ENCODE measurements around the gene ATP11A. TPM values are rescaled to one million over a fixed set of nuclear protein-coding genes. Genes with fewer than 3 reads are reported as not detected.
A peak's percentile ranks its signal among the peaks of the same experiment; 100 is the strongest.

ATP11A gene
- total RNA-seq, 1 experiment from 2014 or later = 41.2 TPM

DNA sequence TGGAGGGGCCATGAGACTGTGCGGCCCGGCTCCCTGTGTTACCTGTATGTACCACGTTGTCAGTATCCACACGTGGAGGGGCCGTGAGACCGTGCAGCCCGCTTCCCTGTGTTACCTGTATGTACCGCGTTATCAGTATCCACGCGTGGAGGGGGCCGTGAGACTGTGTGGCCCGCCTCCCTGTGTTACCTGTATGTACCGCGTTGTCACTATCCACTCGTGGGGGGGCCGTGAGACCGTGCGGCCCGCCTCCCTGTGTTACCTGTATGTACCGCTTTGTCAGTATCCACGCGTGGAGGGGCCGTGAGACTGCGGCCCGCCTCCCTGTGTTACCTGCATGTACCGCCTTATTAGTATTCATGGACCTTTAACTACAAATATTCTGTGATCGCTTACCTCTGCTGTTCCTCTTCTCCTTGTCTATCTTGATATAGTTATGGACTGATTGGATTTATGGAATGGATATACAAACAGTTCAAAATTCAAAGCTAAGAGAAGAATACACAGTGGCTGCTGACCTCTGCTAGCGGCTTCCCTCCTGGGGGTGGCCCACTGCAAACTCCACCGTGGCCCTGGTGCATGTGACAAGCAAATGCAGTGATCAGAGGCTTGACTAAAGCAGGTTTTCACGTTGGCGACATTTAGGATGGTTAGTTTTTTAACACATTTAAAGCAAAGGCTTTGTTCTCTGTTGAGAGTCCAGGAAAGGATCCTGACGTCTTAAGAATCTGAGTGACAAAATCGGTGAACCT is 38.7 kb downstream of the ATP11A start:
- TF ChIP-seq, protein P1, sequence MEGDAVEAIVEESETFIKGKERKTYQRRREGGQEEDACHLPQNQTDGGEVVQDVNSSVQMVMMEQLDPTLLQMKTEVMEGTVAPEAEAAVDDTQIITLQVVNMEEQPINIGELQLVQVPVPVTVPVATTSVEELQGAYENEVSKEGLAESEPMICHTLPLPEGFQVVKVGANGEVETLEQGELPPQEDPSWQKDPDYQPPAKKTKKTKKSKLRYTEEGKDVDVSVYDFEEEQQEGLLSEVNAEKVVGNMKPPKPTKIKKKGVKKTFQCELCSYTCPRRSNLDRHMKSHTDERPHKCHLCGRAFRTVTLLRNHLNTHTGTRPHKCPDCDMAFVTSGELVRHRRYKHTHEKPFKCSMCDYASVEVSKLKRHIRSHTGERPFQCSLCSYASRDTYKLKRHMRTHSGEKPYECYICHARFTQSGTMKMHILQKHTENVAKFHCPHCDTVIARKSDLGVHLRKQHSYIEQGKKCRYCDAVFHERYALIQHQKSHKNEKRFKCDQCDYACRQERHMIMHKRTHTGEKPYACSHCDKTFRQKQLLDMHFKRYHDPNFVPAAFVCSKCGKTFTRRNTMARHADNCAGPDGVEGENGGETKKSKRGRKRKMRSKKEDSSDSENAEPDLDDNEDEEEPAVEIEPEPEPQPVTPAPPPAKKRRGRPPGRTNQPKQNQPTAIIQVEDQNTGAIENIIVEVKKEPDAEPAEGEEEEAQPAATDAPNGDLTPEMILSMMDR (IDR thresholded peaks at IDR 0.05; ENCODE audit: unreplicated experiment) = no peak
- no TSS peak for BruUV-seq (replicated peaks)
- Mint-ChIP-seq H3K27me3 (ENCODE audit: insufficient read depth, unreplicated experiment) (no peaks in the 10 kb centered on the region), H3K4me1 (ENCODE audit: insufficient read depth, unreplicated experiment) (peaks cover 21% of the 10 kb centered on the region), H3K27ac (ENCODE audit: low read depth, unreplicated experiment) (no peak overlapping the region), H3K9me3 (ENCODE audit: unreplicated experiment) (no peaks in the 10 kb centered on the region), H3K36me3 (ENCODE audit: insufficient read depth, unreplicated experiment) (no peaks in the 10 kb centered on the region), H3K4me3 (ENCODE audit: unreplicated experiment) (no peak overlapping the region)
- ChIA-PET CTCF (no interaction called here), POLR2A (interaction anchor here (1.0 to 1.4 kb wide), 2 partner anchors 8 to 34 kb away, joined by 3 read pairs; no protein-coding TSS in a partner anchor)
- intact Hi-C loops (cut with micrococcal nuclease) = no loop called here
- no peak for DNase-seq (ENCODE audit: unreplicated experiment)

DNA sequence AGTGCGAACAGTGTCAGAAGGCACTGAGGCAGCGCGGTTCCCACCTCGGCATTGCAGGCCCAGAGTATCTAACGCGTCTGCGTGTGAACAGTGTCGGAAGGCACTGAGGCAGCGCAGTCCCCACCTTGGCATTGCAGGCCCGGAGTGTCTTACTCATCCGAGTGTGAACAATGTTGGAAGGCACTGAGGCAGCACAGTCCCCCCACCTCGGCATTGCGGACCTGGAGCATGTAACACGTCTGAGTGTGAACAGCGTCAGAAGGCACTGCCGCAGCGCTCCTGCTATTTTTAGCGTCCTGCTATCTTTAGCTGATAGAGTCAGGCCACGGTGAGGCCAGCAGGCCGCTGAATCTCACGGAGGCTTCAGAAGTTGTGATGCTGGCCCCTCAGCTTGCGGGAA is 39.6 kb downstream of the ATP11A start:
- Mint-ChIP-seq H3K9me3 (ENCODE audit: unreplicated experiment) (no peaks in the 10 kb centered on the region), H3K27me3 (ENCODE audit: insufficient read depth, unreplicated experiment) (no peaks in the 10 kb centered on the region), H3K4me3 (ENCODE audit: unreplicated experiment) (no peak overlapping the region), H3K4me1 (ENCODE audit: insufficient read depth, unreplicated experiment) (peaks cover 26% of the 10 kb centered on the region), H3K27ac (ENCODE audit: low read depth, unreplicated experiment) (no peak overlapping the region), H3K36me3 (ENCODE audit: insufficient read depth, unreplicated experiment) (no peaks in the 10 kb centered on the region)
- ChIA-PET POLR2A (interaction anchor here (0.6 to 1.4 kb wide), 4 partner anchors 9 to 550 kb away, joined by 3 to 4 read pairs (median 3); no protein-coding TSS in a partner anchor), CTCF (interaction anchor here (1.4 kb wide), 1 partner anchor 17 kb away, joined by 5 read pairs; no protein-coding TSS in a partner anchor)
- TF ChIP-seq, protein P1 (IDR thresholded peaks at IDR 0.05; ENCODE audit: unreplicated experiment) = no peak
- no peak for DNase-seq (ENCODE audit: unreplicated experiment)
- intact Hi-C loops (cut with micrococcal nuclease) = no loop called here
- no TSS peak for BruUV-seq (replicated peaks)

DNA sequence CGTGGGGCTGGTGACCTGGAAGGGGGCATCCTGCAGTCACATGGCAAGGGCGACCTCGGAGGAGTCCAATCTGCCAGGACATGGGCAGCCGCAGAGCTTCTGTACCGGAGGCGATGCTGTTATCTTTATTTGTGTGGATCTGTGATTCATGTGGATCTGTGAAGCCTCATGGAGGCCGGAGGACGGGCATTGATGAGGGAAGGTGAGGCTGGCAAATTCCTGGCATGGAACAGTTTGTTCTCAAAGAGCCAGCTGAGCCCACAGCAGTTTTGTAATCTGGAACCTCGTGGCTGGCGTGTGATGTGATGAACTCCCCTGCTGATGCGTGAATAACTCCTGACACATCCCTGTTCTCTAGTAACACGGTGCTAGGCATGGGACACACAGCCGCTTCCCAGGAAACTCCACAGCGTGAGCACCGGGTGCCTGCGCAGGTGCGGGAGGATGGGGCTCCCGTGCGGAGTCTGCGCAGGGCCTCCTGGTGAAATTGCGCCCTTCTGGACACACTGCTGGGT is 40.4 kb downstream of the ATP11A start:
- intact Hi-C loops (cut with micrococcal nuclease) = no loop called here
- Mint-ChIP-seq H3K27ac (ENCODE audit: low read depth, unreplicated experiment) (peak overlapping the region; percentile 79), H3K27me3 (ENCODE audit: insufficient read depth, unreplicated experiment) (no peaks in the 10 kb centered on the region), H3K4me3 (ENCODE audit: unreplicated experiment) (no peak overlapping the region), H3K36me3 (ENCODE audit: insufficient read depth, unreplicated experiment) (no peaks in the 10 kb centered on the region), H3K4me1 (ENCODE audit: insufficient read depth, unreplicated experiment) (peaks cover 24% of the 10 kb centered on the region), H3K9me3 (ENCODE audit: unreplicated experiment) (no peaks in the 10 kb centered on the region)
- no TSS peak for BruUV-seq (replicated peaks)
- ChIA-PET CTCF (interaction anchor here (1.4 kb wide), 1 partner anchor 18 kb away, joined by 5 read pairs; no protein-coding TSS in a partner anchor), POLR2A (interaction anchor here (0.6 to 1.4 kb wide), 3 partner anchors 8 to 549 kb away, joined by 3 to 4 read pairs (median 3); no protein-coding TSS in a partner anchor)
- DNase-seq (ENCODE audit: unreplicated experiment) = peak; percentile 57
- TF ChIP-seq, protein P1 (IDR thresholded peaks at IDR 0.05; ENCODE audit: unreplicated experiment) = no peak

DNA sequence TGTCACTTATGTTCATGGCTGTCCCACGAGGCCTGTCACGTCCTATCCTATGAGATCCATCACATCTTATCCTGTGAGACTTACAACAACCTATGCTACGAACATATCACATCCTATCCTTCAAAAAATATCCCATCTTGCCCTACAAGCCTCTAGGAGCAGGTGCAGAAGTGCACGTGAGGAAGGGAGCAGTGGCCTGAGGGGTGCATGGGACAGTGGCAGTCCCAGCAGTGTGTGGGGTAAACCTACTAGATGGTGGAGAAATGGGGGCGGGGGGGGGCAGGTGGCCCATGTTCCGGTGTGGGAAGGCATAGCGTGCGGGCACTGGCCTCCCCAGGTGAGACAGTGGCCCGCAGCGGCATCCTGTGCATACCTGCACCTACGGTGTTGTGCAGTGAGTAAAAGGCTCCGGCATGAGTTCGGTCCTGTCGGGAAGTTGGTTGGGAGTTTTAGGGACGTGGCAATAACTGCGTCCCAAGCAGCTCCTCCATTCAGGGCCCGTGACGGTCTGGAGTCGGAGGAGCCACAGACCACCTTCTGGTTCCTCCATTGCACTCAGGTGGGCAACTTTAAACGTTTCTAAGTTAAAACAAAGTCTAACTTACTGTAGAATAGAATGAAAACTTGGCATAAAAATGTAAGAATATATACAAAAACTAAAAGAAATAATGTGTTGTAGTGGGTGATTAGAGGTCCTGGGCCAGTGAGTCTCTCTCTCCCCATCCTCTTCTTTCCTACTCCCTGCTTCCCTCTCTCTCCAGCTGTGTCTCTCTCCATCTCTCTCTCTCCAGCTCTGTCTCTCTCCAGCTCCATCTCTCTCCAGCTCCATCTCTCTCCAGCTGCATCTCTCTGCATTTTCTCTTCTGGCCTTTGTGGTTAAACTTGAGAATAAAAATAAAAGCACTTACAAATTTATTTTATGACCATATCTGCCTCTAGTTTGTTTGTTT is 42.1 kb downstream of the ATP11A start:
- Mint-ChIP-seq H3K9me3 (ENCODE audit: unreplicated experiment) (no peaks in the 10 kb centered on the region), H3K36me3 (ENCODE audit: insufficient read depth, unreplicated experiment) (no peaks in the 10 kb centered on the region), H3K27me3 (ENCODE audit: insufficient read depth, unreplicated experiment) (no peaks in the 10 kb centered on the region), H3K4me3 (ENCODE audit: unreplicated experiment) (no peak overlapping the region), H3K4me1 (ENCODE audit: insufficient read depth, unreplicated experiment) (peaks cover 15% of the 10 kb centered on the region), H3K27ac (ENCODE audit: low read depth, unreplicated experiment) (peak overlapping the region; percentile 49)
- TF ChIP-seq, protein P1 (IDR thresholded peaks at IDR 0.05; ENCODE audit: unreplicated experiment) = no peak
- ChIA-PET POLR2A (no interaction called here), CTCF (no interaction called here)
- intact Hi-C loops (cut with micrococcal nuclease) = no loop called here
- no TSS peak for BruUV-seq (replicated peaks)
- no peak for DNase-seq (ENCODE audit: unreplicated experiment)

All from MCF 10A (cell line).